WI38 (cell line): ENCODE results near the gene DEFB121.

ENCODE experiments used
- H3K4me3 ChIP-seq: 2 replicates; pipeline ENCODE4 v1.5.1; 2011; ENCODE audit warnings: low read depth, mild to moderate bottlenecking, control low read depth, low read length
- CTCF ChIP-seq: IDR thresholded peaks from 2 replicates; pipeline ENCODE4 v1.5.1; 2012; ENCODE audit warnings: low read depth, mild to moderate bottlenecking, control low read depth, low read length

Gene DEFB121

GRCh38 chr20:31355981-31356380 lies 50.0 kb downstream of the DEFB121 start:
- no peak for TF ChIP-seq CTCF
- H3K4me3 ChIP-seq, result no peak overlapping the region
